AG09309 (cell line): Measurements from ENCODE around the gene C11orf91.
A peak's percentile ranks its signal among the peaks of the same experiment; 100 is the strongest.

Experiments used
- DNase-seq: peaks from one replicate; pipeline ENCODE4 v3.0.0-alpha.2; 2010; ENCODE audit warnings: low read depth
- H3K4me3 ChIP-seq: 2 replicates; pipeline ENCODE4 v1.5.1; 2011; ENCODE audit warnings: mild to moderate bottlenecking, low read depth, low read length, moderate library complexity; ENCODE audit not compliant: control insufficient read depth
- TF ChIP-seq, protein P1 (sequence below): IDR thresholded peaks from 2 replicates; pipeline ENCODE4 v1.5.1; 2011; ENCODE audit warnings: mild to moderate bottlenecking, low read depth, low read length, inconsistent platforms; ENCODE audit not compliant: insufficient read depth, control insufficient read depth; ENCODE audit errors: missing control alignments

C11orf91 gene

DNA sequence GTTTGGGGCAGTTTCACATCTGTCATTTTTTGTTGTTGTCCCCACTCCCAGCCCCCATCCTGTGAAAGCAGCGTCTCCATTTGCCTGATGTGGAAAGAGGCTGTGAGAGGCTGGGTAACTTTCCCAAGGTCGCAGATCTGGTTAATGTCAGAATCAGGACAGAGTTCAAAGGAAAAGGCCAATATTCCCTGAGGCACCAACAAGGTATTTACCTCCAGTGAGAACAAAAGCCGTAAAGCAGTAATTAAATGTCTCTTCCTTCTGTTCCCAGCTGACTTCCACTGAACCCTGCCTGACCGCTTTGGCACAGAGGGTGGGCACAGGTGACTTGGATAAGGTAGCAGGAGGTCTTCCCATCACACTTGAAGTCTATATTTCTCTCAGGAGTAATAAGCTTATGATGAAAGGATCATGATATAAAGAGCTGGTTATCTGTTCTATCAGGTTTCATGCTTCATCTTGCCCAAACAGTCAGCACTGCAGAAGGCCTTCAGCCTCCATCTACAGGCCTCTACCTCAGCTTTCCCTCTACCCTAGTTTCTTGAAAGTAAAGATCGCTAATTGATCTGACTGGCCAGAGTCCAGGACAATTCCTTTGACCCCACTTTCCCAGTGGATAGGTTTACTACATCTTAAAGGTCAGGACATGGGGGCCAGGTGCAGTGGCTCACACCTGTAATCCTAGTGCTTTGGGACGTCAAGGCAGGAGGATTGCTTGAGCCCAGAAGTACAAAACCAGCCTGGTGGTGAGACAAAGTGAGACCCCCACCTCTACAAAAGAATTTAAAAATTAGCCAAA lies 9.4 kb downstream of the C11orf91 start:
- no peak overlapping the region for H3K4me3 ChIP-seq
- no peak for DNase-seq
- TF ChIP-seq, protein P1, sequence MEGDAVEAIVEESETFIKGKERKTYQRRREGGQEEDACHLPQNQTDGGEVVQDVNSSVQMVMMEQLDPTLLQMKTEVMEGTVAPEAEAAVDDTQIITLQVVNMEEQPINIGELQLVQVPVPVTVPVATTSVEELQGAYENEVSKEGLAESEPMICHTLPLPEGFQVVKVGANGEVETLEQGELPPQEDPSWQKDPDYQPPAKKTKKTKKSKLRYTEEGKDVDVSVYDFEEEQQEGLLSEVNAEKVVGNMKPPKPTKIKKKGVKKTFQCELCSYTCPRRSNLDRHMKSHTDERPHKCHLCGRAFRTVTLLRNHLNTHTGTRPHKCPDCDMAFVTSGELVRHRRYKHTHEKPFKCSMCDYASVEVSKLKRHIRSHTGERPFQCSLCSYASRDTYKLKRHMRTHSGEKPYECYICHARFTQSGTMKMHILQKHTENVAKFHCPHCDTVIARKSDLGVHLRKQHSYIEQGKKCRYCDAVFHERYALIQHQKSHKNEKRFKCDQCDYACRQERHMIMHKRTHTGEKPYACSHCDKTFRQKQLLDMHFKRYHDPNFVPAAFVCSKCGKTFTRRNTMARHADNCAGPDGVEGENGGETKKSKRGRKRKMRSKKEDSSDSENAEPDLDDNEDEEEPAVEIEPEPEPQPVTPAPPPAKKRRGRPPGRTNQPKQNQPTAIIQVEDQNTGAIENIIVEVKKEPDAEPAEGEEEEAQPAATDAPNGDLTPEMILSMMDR = no peak

DNA sequence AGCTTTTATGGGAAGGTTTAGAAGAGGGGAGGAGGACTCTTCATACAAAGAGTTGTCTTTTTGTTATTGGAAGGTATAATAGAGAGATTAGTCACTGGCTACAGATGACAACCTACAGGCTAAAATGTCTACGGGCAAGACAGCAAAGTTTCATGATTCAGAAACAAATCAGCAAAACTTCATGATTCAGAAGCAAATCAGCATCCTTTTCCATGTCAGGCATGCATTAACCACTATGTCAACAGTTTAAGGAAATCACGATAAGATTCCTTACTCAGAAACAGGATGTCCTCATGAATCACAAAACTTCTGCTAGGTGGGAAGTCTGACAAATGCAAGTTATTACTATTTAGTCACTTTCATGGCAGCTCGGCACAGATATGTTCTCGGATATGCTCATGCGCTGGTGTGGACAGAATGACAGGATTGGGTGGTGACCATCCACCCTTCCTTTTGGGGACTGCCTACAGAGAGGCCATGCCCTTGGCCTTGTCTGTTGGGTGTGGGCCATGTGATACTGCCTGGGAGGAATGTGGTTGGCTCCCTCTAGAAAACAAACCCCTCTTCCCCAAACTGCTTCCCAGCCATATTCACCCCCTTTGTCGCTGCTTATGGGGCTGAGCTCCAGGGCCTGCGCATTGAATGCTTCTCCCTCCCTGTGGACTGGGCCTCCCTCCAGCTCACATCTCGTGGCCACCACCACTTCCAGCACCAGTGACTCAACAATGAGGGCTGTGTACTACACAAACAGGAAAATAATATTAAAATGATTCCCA lies 10.1 kb downstream of the C11orf91 start:
- TF ChIP-seq, protein P1 = no peak
- H3K4me3 ChIP-seq = no peak overlapping the region
- DNase-seq = peak; percentile 96

DNA sequence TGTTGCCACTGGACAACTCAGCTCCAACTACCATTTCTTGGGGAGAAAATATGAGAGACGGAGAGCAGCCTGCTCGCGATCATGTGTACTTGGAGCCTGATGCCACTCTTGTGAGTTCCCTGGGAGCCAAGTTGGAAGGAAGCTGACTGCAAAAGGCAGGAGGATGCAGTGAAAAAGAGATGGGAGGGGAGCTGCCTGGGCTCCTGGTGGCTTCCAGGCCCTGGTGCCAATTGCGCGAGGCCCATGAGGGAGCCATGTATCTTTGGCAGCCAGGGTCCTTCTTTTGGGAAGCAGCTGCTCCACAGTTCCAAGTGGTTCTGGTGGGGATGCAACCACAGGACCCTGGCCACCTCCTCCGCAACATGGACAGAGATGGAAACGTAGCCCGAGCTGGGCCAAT lies 11.1 kb downstream of the C11orf91 start:
- TF ChIP-seq, protein P1 = no peak
- no peak for DNase-seq
- H3K4me3 ChIP-seq = no peak overlapping the region

DNA sequence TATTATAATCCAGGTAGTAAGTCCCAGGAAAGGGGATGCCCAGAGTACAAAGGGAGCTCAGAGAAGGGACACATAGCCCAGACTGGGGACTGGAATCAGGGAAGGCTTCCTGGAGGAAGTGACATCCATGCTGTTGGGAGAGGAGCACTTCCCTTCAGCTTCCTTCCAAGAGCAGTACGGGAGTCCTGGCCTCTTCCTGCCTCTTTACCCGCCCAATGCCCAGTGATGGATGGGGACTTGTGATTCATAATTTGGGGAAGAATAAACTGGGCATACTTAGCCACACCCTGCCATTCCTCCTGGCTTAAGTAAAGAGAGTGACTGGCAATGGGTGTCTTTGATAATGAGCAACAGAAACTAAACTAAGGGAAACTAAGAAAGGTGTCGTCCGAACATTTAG lies 11.5 kb downstream of the C11orf91 start:
- no peak overlapping the region for H3K4me3 ChIP-seq
- TF ChIP-seq, protein P1 = no peak
- no peak for DNase-seq

DNA sequence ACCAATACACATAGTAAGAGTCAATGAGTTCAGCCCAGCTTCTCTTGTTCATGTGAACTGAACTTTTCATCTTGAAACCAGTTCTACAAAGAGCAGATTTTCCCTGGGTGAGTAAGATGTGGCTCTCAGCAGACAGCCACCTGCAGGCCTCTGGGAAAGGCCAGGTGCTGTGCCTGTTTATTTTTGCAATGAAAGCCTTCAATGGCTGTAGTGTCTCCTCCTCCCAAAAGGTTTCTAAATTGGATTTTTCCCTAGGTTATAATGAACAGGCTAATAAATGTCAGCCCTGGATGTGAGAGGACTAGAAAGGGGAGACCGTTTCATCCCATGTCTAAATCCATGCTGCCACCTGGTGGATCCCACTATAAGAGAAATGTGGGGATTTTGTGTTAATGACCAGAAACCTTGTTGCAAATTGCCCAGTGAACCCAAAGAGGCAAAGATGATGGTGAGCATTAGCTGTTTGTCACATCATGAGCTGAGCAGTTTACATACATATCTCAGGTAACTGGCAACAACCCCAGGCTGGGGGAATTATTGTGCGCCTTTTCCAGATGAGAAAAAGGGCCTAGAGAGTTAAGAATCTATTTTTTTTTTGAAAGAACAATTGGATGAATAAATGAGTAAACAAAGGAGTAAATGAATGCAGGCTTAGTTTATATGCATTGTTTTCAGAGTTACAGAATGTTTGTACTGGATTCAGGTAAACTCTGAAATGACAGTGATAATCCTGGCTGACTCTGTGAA lies 12.7 kb downstream of the C11orf91 start:
- no peak overlapping the region for H3K4me3 ChIP-seq
- TF ChIP-seq, protein P1 = peak; percentile 79
- DNase-seq = no peak

DNA sequence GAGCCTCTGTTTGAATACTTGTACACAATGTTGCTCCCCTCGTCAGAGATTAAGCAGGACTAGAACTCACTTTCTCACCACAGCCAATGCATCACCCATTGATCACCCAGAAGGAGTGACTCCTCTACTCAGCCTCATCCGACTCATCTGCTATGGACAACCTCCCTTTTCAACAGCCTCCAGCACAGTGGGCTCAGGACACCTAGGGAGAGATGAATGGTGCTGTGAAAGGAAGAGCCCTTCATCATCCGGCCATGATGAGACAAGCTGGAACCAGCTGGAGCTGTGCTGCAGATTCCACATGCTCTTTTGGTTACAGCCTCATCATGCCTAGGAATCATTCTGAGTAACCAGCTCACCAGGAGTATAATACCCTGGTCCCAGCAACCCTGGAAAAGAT lies 15.5 kb downstream of the C11orf91 start:
- H3K4me3 ChIP-seq = no peak overlapping the region
- TF ChIP-seq, protein P1 = no peak
- no peak for DNase-seq
